IMR-90 (cell line): Measurements from ENCODE around the gene NFRKB. TPM values are rescaled to one million over a fixed set of nuclear protein-coding genes. Genes with fewer than 3 reads are reported as not detected.

Source experiments
- ATAC-seq: fragments of 200-7000 bp; cut with Tn5 transposase; 2 replicates; pipeline ENCODE4 v1.9.1; 2020; ENCODE audit warnings: low read depth, mild to moderate bottlenecking, moderate library complexity
- BruUV-seq: library from RNA; stranded (reverse); fragments of 400-500 nt; replicated peaks from 2 replicates; lab custom pipeline; 2021; lab: Mats Ljungman, UMichigan
- CTCF ChIA-PET: fragments of 300-600 bp; formaldehyde crosslinking; extraction: SDS; loops from one replicate; lab custom pipeline; 2021; ENCODE audit warnings: antibody characterized with exemption; lab: Yijun Ruan, JAX
- POLR2A ChIA-PET: fragments of 300-600 bp; sonication (Branson Sonifier 250); formaldehyde crosslinking; loops from one replicate; lab custom pipeline; 2022; ENCODE audit warnings: antibody characterized with exemption; ENCODE audit not compliant: unreplicated experiment; lab: Charles Lee
- DNase-seq: peaks from one replicate; pipeline ENCODE4 v3.0.0; 2013
- H2AFZ ChIP-seq: replicated peaks from 2 replicates; pipeline ENCODE3; 2013; ENCODE audit warnings: low read length, mild to moderate bottlenecking; ENCODE audit not compliant: poor library complexity
- H2AK5ac ChIP-seq: 2 replicates; pipeline ENCODE4 v1.6.1; 2013; ENCODE audit warnings: low read depth, low read length, inconsistent platforms
- H2AK9ac ChIP-seq: replicated peaks from 2 replicates; pipeline ENCODE3; 2013; ENCODE audit warnings: mild to moderate bottlenecking, low read depth, low read length, moderate library complexity; ENCODE audit not compliant: poor library complexity
- H2BK120ac ChIP-seq: 2 replicates; pipeline ENCODE4 v1.6.1; 2013; ENCODE audit warnings: low read depth, low read length, inconsistent platforms
- H2BK15ac ChIP-seq: 3 replicates; pipeline ENCODE4 v1.6.1; 2013; ENCODE audit warnings: low read depth, low read length, inconsistent platforms
- H2BK20ac ChIP-seq: 2 replicates; pipeline ENCODE4 v1.6.1; 2013; ENCODE audit warnings: low read depth, mild to moderate bottlenecking, inconsistent platforms, low read length, moderate library complexity
- H2BK5ac ChIP-seq: 2 replicates; pipeline ENCODE4 v1.6.1; 2013; ENCODE audit warnings: mild to moderate bottlenecking, low read depth, low read length, inconsistent platforms; ENCODE audit not compliant: poor library complexity, severe bottlenecking
- H3K14ac ChIP-seq: replicated peaks from 2 replicates; pipeline ENCODE4 v1.6.1; 2013; ENCODE audit warnings: low read depth, low read length, inconsistent platforms
- H3K18ac ChIP-seq: 2 replicates; pipeline ENCODE4 v1.6.1; 2013; ENCODE audit warnings: low read depth, low read length, control low read depth
- H3K23ac ChIP-seq: 2 replicates; pipeline ENCODE4 v1.6.1; 2013; ENCODE audit warnings: low read depth, low read length, inconsistent platforms
- H3K27ac ChIP-seq: 2 replicates; pipeline ENCODE4 v1.5.1; 2013; ENCODE audit warnings: mild to moderate bottlenecking, control low read depth, low read length; ENCODE audit not compliant: insufficient read depth
- H3K27me3 ChIP-seq: 2 replicates; pipeline ENCODE4 v1.6.1; 2013; ENCODE audit warnings: low read length; ENCODE audit not compliant: control insufficient read depth, insufficient read depth
- H3K36me3 ChIP-seq: 2 replicates; pipeline ENCODE4 v1.6.1; 2013; ENCODE audit warnings: low read length, mixed read lengths; ENCODE audit not compliant: control insufficient read depth, insufficient read depth
- H3K4ac ChIP-seq: 2 replicates; pipeline ENCODE4 v1.6.1; 2013; ENCODE audit warnings: low read depth, low read length, inconsistent platforms
- H3K4me1 ChIP-seq: 2 replicates; pipeline ENCODE4 v1.6.1; 2013; ENCODE audit warnings: low read length, mixed read lengths; ENCODE audit not compliant: control insufficient read depth, insufficient read depth
- H3K4me2 ChIP-seq: 2 replicates; pipeline ENCODE4 v1.6.1; 2013; ENCODE audit warnings: low read depth, mild to moderate bottlenecking, control low read depth, low read length, moderate library complexity
- H3K4me3 ChIP-seq: 2 replicates; pipeline ENCODE4 v1.5.1; 2013; ENCODE audit warnings: low read depth, mild to moderate bottlenecking, control low read depth, low read length, moderate library complexity; ENCODE audit not compliant: insufficient read depth
- H3K56ac ChIP-seq: 2 replicates; pipeline ENCODE4 v1.6.1; 2013; ENCODE audit warnings: low read length, inconsistent platforms; ENCODE audit not compliant: insufficient read depth; ENCODE audit errors: extremely low read depth
- H3K79me1 ChIP-seq, 2 experiments: 2 replicates each; pipeline ENCODE4 v1.6.1; 2013; ENCODE audit warnings: low read length in 2 of 2, inconsistent platforms in 1 of 2, low read depth in 1 of 2
- H3K9ac ChIP-seq: 2 replicates; pipeline ENCODE4 v1.6.1; 2013; ENCODE audit warnings: low read depth, low read length, control low read depth
- H3K9me1 ChIP-seq: 2 replicates; pipeline ENCODE4 v1.6.1; 2013; ENCODE audit warnings: low read length, inconsistent platforms; ENCODE audit not compliant: insufficient read depth
- H3K9me3 ChIP-seq: 2 replicates; pipeline ENCODE4 v1.6.1; 2013; ENCODE audit warnings: low read length; ENCODE audit not compliant: control insufficient read depth, insufficient read depth
- H4K20me1 ChIP-seq: 2 replicates; pipeline ENCODE4 v1.6.1; 2013; ENCODE audit warnings: low read length, inconsistent platforms; ENCODE audit not compliant: insufficient read depth
- H4K5ac ChIP-seq: 2 replicates; pipeline ENCODE4 v1.6.1; 2013; ENCODE audit warnings: mild to moderate bottlenecking, low read depth, low read length, control low read depth
- H4K8ac ChIP-seq, 2 experiments: 2 replicates each; pipeline ENCODE4 v1.6.1; 2013; ENCODE audit warnings: low read depth in 2 of 2, low read length in 2 of 2, control low read depth in 1 of 2, inconsistent platforms in 1 of 2
- H4K91ac ChIP-seq: 2 replicates; pipeline ENCODE4 v1.6.1; 2013; ENCODE audit warnings: low read depth, low read length, inconsistent platforms; ENCODE audit not compliant: insufficient read depth
- BHLHE40 ChIP-seq: fragments of 150-350 bp; IDR thresholded peaks from 2 replicates; pipeline ENCODE4 v1.6.1; 2016; ENCODE audit warnings: mild to moderate bottlenecking, low read depth, low read length
- CEBPB ChIP-seq: IDR thresholded peaks from 2 replicates; pipeline ENCODE4 v1.6.1; 2012; ENCODE audit warnings: low read depth, low read length, improper control_type of control experiment
- CHD1 ChIP-seq: IDR thresholded peaks from 2 replicates; pipeline ENCODE4 v1.6.1; 2012; ENCODE audit warnings: low read depth, low read length, improper control_type of control experiment
- FOS ChIP-seq: fragments of 150-350 bp; IDR thresholded peaks from 2 replicates; pipeline ENCODE4 v1.6.1; 2016; ENCODE audit warnings: low read depth, low read length
- MAFK ChIP-seq: IDR thresholded peaks from 2 replicates; pipeline ENCODE4 v1.6.1; 2012; ENCODE audit warnings: low read depth, low read length, improper control_type of control experiment
- MAZ ChIP-seq: IDR thresholded peaks from 2 replicates; pipeline ENCODE4 v1.6.1; 2012; ENCODE audit warnings: low read depth, mild to moderate bottlenecking, low read length, improper control_type of control experiment, moderate library complexity, borderline replicate concordance
- MXI1 ChIP-seq: IDR thresholded peaks from 2 replicates; pipeline ENCODE4 v1.6.1; 2012; ENCODE audit warnings: low read depth, mild to moderate bottlenecking, low read length, moderate library complexity, borderline replicate concordance
- NFE2L2 ChIP-seq: fragments of 150-350 bp; IDR thresholded peaks from 2 replicates; pipeline ENCODE4 v1.6.1; 2016; ENCODE audit warnings: low read depth, mild to moderate bottlenecking, low read length
- POLR2A ChIP-seq: IDR thresholded peaks from 2 replicates; pipeline ENCODE4 v1.6.1; 2012; ENCODE audit warnings: mild to moderate bottlenecking, low read depth, low read length
- RAD21 ChIP-seq: IDR thresholded peaks from 2 replicates; pipeline ENCODE4 v1.6.1; 2012; ENCODE audit warnings: low read length, improper control_type of control experiment
- RCOR1 ChIP-seq: IDR thresholded peaks from 2 replicates; pipeline ENCODE4 v1.6.1; 2012; ENCODE audit warnings: mild to moderate bottlenecking, low read length, improper control_type of control experiment; ENCODE audit not compliant: insufficient replicate concordance
- RFX5 ChIP-seq: IDR thresholded peaks from 2 replicates; pipeline ENCODE4 v1.8.0; 2012; ENCODE audit warnings: low read depth, mild to moderate bottlenecking, low read length, moderate library complexity
- SMC3 ChIP-seq: fragments of 150-350 bp; IDR thresholded peaks from 2 replicates; pipeline ENCODE4 v1.6.1; 2016; ENCODE audit warnings: low read depth, mild to moderate bottlenecking, antibody characterized with exemption, low read length, moderate library complexity
- WGBS, 2 experiments: methylation state at CpG; one replicate each; pipeline versions ENCODE4 v1.1.5 to v1.1.7; 2013; ENCODE audit warnings: missing lambda C conversion rate in 2 of 2; ENCODE audit not compliant: insufficient read length in 1 of 2; ENCODE audit errors: extremely low coverage in 2 of 2; 5-methylcytosine and 5-hydroxymethylcytosine counted together
- dilution Hi-C: fragments of 300-500 bp; cut with HindIII; formaldehyde crosslinking; loops from one replicate; pipeline ENCODE4 v1.14.3; 2018; ENCODE audit warnings: low sequenced_read_pairs; ENCODE audit not compliant: unreplicated experiment
- in situ Hi-C: fragments of 300-500 bp; cut with MboI; formaldehyde crosslinking; loops from 3 replicates; pipeline ENCODE4 v1.14.3; 2019; ENCODE audit warnings: low sequenced_read_pairs, inconsistent platforms, mixed read lengths
- intact Hi-C: fragments of 100-400 bp; cut with micrococcal nuclease; formaldehyde crosslinking; loops from 2 replicates; pipeline ENCODE4 v1.10.0; 2022
- polyA plus RNA-seq, 3 experiments: library from polyadenylated mRNA; depleted of rRNA; stranded (reverse); fragments of >200 nt; gene quantifications; 2 replicates each; pipeline ENCODE4 v1.2.3, GENCODE V29; 2012; ENCODE audit warnings: low replicate concordance in 1 of 3
- total RNA-seq: library from RNA; depleted of rRNA; stranded (reverse); fragments of >200 nt; gene quantifications from 2 replicates; pipeline ENCODE4 v1.2.3, GENCODE V29; 2012
- TF ChIP-seq, protein P1 (sequence below): fragments of 150-350 bp; IDR thresholded peaks from 2 replicates; pipeline ENCODE4 v1.6.1; 2016; ENCODE audit warnings: low read depth, mild to moderate bottlenecking, low read length, moderate library complexity, borderline replicate concordance
- TF ChIP-seq, protein P2 (sequence below): fragments of 150-350 bp; IDR thresholded peaks from 2 replicates; pipeline ENCODE4 v1.6.1; 2017; ENCODE audit warnings: mild to moderate bottlenecking, antibody characterized with exemption, low read length, low read depth
- TF ChIP-seq, protein P3 (sequence below): conservative IDR thresholded peaks from 2 replicates; pipeline ENCODE4 v1.5.1; 2012; ENCODE audit warnings: mild to moderate bottlenecking, low read depth, low read length, improper control_type of control experiment

Gene NFRKB
- total and polyA plus RNA-seq, 2 of the 4 experiments (the other 2 are of a cell fraction): 15.2 to 28.9 TPM

DNA sequence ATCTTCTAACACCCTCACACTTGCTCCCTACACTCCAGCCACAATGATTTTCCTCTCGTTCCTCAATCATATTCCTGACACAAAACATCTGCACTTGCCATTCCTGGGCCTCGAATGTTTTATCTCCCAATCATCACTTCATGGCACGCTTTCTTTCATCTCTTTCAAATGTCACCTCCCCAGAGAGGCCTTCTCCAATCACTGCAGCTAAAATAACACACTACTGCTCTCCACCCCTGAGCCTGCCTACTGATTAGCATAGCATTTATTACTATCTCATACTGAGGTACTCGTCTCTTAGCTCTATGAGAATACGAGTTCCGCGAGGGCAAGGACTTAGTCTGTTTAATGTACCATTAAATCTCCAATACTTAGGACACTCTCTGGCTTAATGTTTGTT lies 23.5 kb downstream of the NFRKB start:
- intact Hi-C loops: no loop called here
- Histone ChIP-seq H3K79me1 (no peaks in the 10 kb centered on the region), H2AK5ac (no peak overlapping the region), H3K56ac (no peak overlapping the region), H2AK9ac (no peak overlapping the region), H4K20me1 (peaks cover 5% of the 10 kb centered on the region), H3K9me1 (peaks cover 7% of the 10 kb centered on the region; the same call in 1 of the 2 replicates), H3K4me2 (no peak overlapping the region), H3K27me3 (no peaks in the 10 kb centered on the region), H3K9ac (no peak overlapping the region), H4K91ac (no peak overlapping the region), H3K9me3 (no peaks in the 10 kb centered on the region), H2AFZ (no peak overlapping the region), H2BK120ac (no peak overlapping the region), H2BK5ac (no peak overlapping the region), H3K27ac (no peak overlapping the region), H3K4ac (no peak overlapping the region), H4K5ac (no peak overlapping the region), H3K4me3 (no peak overlapping the region), H2BK20ac (no peak overlapping the region), H3K14ac (no peak overlapping the region), H3K23ac (no peak overlapping the region), H3K4me1 (no peaks in the 10 kb centered on the region), H3K18ac (no peak overlapping the region), H3K36me3 (peaks cover 62% of the 10 kb centered on the region), H4K8ac (no peak overlapping the region), H2BK15ac (no peak overlapping the region)
- POLR2A ChIA-PET: no interaction called here
- ATAC-seq: no peak
- DNase-seq: no peak
- CTCF ChIA-PET: no interaction called here
- dilution Hi-C loops: no loop called here
- WGBS, 2 experiments: 17% methylated on average over 2 of the region's 7 CpGs; no CpG with 5 or more reads in 1 of the 2 experiments
- in situ Hi-C loops: no loop called here
- TF ChIP-seq RFX5 (no peak), BHLHE40 (no peak), NFE2L2 (no peak), CEBPB (no peak), FOS (no peak), MXI1 (no peak), CHD1 (no peak), POLR2A (no peak), MAFK (no peak), RAD21 (no peak), MAZ (no peak), SMC3 (no peak), RCOR1 (no peak)
- TF ChIP-seq, protein P1, sequence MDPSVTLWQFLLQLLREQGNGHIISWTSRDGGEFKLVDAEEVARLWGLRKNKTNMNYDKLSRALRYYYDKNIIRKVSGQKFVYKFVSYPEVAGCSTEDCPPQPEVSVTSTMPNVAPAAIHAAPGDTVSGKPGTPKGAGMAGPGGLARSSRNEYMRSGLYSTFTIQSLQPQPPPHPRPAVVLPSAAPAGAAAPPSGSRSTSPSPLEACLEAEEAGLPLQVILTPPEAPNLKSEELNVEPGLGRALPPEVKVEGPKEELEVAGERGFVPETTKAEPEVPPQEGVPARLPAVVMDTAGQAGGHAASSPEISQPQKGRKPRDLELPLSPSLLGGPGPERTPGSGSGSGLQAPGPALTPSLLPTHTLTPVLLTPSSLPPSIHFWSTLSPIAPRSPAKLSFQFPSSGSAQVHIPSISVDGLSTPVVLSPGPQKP: no peak
- TF ChIP-seq, protein P2, sequence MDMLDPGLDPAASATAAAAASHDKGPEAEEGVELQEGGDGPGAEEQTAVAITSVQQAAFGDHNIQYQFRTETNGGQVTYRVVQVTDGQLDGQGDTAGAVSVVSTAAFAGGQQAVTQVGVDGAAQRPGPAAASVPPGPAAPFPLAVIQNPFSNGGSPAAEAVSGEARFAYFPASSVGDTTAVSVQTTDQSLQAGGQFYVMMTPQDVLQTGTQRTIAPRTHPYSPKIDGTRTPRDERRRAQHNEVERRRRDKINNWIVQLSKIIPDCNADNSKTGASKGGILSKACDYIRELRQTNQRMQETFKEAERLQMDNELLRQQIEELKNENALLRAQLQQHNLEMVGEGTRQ: no peak
- TF ChIP-seq, protein P3, sequence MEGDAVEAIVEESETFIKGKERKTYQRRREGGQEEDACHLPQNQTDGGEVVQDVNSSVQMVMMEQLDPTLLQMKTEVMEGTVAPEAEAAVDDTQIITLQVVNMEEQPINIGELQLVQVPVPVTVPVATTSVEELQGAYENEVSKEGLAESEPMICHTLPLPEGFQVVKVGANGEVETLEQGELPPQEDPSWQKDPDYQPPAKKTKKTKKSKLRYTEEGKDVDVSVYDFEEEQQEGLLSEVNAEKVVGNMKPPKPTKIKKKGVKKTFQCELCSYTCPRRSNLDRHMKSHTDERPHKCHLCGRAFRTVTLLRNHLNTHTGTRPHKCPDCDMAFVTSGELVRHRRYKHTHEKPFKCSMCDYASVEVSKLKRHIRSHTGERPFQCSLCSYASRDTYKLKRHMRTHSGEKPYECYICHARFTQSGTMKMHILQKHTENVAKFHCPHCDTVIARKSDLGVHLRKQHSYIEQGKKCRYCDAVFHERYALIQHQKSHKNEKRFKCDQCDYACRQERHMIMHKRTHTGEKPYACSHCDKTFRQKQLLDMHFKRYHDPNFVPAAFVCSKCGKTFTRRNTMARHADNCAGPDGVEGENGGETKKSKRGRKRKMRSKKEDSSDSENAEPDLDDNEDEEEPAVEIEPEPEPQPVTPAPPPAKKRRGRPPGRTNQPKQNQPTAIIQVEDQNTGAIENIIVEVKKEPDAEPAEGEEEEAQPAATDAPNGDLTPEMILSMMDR: no peak
- BruUV-seq: no TSS peak
